Umbilical cord (tissue), 2 donors: ENCODE data around the gene CD160. TPM values are rescaled to one million over a fixed set of nuclear protein-coding genes. Genes with fewer than 3 reads are reported as not detected.
A peak's percentile ranks its signal among the peaks of the same experiment; 100 is the strongest.
"Not testable (repeated sequence)": the region's sequence is repeated elsewhere in the genome, so short reads cannot be mapped to it uniquely, and the experiment has no call there.

Source experiments
- DNase-seq: peaks from one replicate; pipeline ENCODE4 v3.0.0-alpha.2; 2015; ENCODE audit warnings: low spot score
- total RNA-seq: library from RNA; depleted of rRNA; stranded (reverse); fragments of >200 nt; gene quantifications from one replicate; pipeline ENCODE4 v1.2.3, GENCODE V29; 2014; ENCODE audit warnings: low replicate concordance; ENCODE audit not compliant: insufficient read depth

Gene CD160
- total RNA-seq, 1 donor from 2014 or later = 6.5 TPM

GRCh38 chr1:145710291-145711027 lies 8.8 kb upstream of the CD160 start:
- DNase-seq = no peak

- no peak for DNase-seq
Measured at GRCh38 chr1:145711213-145711651, 8.1 kb upstream of the CD160 start.

- DNase-seq = no peak
Measured at GRCh38 chr1:145714524-145715111, 4.7 kb upstream of the CD160 start.

- DNase-seq = no peak
Measured at GRCh38 chr1:145716641-145717345, 2.5 kb upstream of the CD160 start.

- DNase-seq = no peak
Measured at GRCh38 chr1:145717833-145718232, 1.5 kb upstream of the CD160 start.

GRCh38 chr1:145718465-145718864 lies 834 bp upstream of the CD160 start:
- not testable (repeated sequence) for DNase-seq

- DNase-seq = no peak
Measured at GRCh38 chr1:145720556-145720877, 1.2 kb downstream of the CD160 start.

- peak; percentile 28 for DNase-seq
Measured at GRCh38 chr1:145720878-145721671, 1.8 kb downstream of the CD160 start.

- DNase-seq = not testable (repeated sequence)
Measured at GRCh38 chr1:145726193-145726592, 6.9 kb downstream of the CD160 start.

- no peak for DNase-seq
Measured at GRCh38 chr1:145729196-145729595, 9.9 kb downstream of the CD160 start.

GRCh38 chr1:145729666-145730436 lies 10.6 kb downstream of the CD160 start:
- no peak for DNase-seq

- no peak for DNase-seq
Measured at GRCh38 chr1:145730467-145730866, 11.2 kb downstream of the CD160 start.

GRCh38 chr1:145730900-145731299 lies 11.6 kb downstream of the CD160 start:
- DNase-seq = no peak

GRCh38 chr1:145736191-145736590 lies 16.9 kb downstream of the CD160 start:
- DNase-seq = no peak

GRCh38 chr1:145740269-145740668 lies 21.0 kb downstream of the CD160 start:
- no peak for DNase-seq

- no peak for DNase-seq
Measured at GRCh38 chr1:145747398-145748247, 28.3 kb downstream of the CD160 start.

- no peak for DNase-seq
Measured at GRCh38 chr1:145750426-145750825, 31.1 kb downstream of the CD160 start.

GRCh38 chr1:145751491-145752037 lies 32.3 kb downstream of the CD160 start:
- DNase-seq = peak; percentile 86

- DNase-seq = no peak
Measured at GRCh38 chr1:145757420-145757819, 38.1 kb downstream of the CD160 start.

- DNase-seq = no peak
Measured at GRCh38 chr1:145758116-145758515, 38.8 kb downstream of the CD160 start.
